ENCODE results near the gene SORBS2. TPM values are rescaled to one million over a fixed set of nuclear protein-coding genes. Genes with fewer than 3 reads are reported as not detected.

Gene SORBS2
- total RNA-seq, 1 experiment from 2014 or later = 9.7 TPM

GRCh38 chr4:185697488-185697887, 114.5 kb downstream of the SORBS2 start:
- Histone ChIP-seq H2AFZ (ENCODE audit: low read length) (no peak overlapping the region), H3K27me3 (ENCODE audit: insufficient read depth, low read length) (no peaks in the 10 kb centered on the region)

More at GRCh38 chr4:185697488-185697887, 114.5 kb downstream of the SORBS2 start:
- H3K27ac ChIP-seq (ENCODE audit: insufficient read length, low read depth, low read length) = no peak overlapping the region
- H2BK15ac ChIP-seq (ENCODE audit: low read depth, low read length) = no peak overlapping the region
- H4K5ac ChIP-seq (ENCODE audit: insufficient read length, low read depth, low read length) = no peak overlapping the region
- no peak for DNase-seq
- H3K18ac ChIP-seq (ENCODE audit: insufficient read length, low read depth, low read length) = no peak overlapping the region
- Mint-ChIP-seq H3K27me3 (ENCODE audit: low read depth) (no peaks in the 10 kb centered on the region), H3K9me3 (no peaks in the 10 kb centered on the region), H3K4me3 (no peak overlapping the region), H3K36me3 (ENCODE audit: insufficient read depth in 1 of 3, low read depth in 3 of 3) (no peaks in the 10 kb centered on the region; a peak in 2 of 7 replicates), H3K4me1 (peaks cover 28 to 39% of the 10 kb centered on the region in 2 experiments), H3K27ac (peak overlapping the region in 1 of 3 experiments; percentile 84; a peak in 2 of 7 replicates)
- no peak overlapping the region for H2BK12ac ChIP-seq (ENCODE audit: insufficient read length, low read depth, low read length)
- TF ChIP-seq CTCF (conservative IDR thresholded peaks at IDR 0.05) = no peak
- H3K4me1 ChIP-seq (ENCODE audit: insufficient read depth, low read length) = peaks cover 2% of the 10 kb centered on the region; the same call in 1 of the 2 replicates
- no peak overlapping the region for H3K14ac ChIP-seq (ENCODE audit: insufficient read depth, low read length)
- no peak overlapping the region for H3T11ph ChIP-seq (ENCODE audit: low read length)
- no peak overlapping the region for H4K8ac ChIP-seq (replicated peaks; ENCODE audit: insufficient read length, low read depth, low read length)
- H3K56ac ChIP-seq (ENCODE audit: insufficient read length, low read depth, low read length) = no peak overlapping the region
- no peak overlapping the region for H3K4ac ChIP-seq (ENCODE audit: low read depth, low read length)
- no peak overlapping the region for H4K91ac ChIP-seq (ENCODE audit: insufficient read length, low read depth, low read length)
- no peaks in the 10 kb centered on the region for H3K23me2 ChIP-seq (ENCODE audit: insufficient read length, low read depth, low read length, poor library complexity, severe bottlenecking)
- H4K20me1 ChIP-seq (ENCODE audit: control insufficient read depth, insufficient read depth, insufficient read length) = no peaks in the 10 kb centered on the region
- H2BK20ac ChIP-seq (ENCODE audit: low read depth, low read length, poor library complexity, severe bottlenecking) = no peak overlapping the region
- no peak overlapping the region for H2BK5ac ChIP-seq (ENCODE audit: insufficient read length, low read length)
- H3K79me1 ChIP-seq (ENCODE audit: insufficient read depth, low read depth, low read length, poor library complexity, severe bottlenecking) = no peaks in the 10 kb centered on the region
- H3K79me2 ChIP-seq (ENCODE audit: insufficient read depth, low read length) = no peaks in the 10 kb centered on the region
- no CpG with 5 or more reads among the region's 3 CpGs for WGBS (ENCODE audit: extremely low coverage, insufficient read length, low lambda C conversion rate)
- no peak overlapping the region for H3K9ac ChIP-seq (ENCODE audit: extremely low read depth, insufficient read length, low read length)
- no peak overlapping the region for H2BK120ac ChIP-seq (ENCODE audit: low read depth, low read length, poor library complexity, severe bottlenecking)
- no peak overlapping the region for H2AK5ac ChIP-seq (ENCODE audit: insufficient read length, low read length)
- no peaks in the 10 kb centered on the region for H3K9me3 ChIP-seq (ENCODE audit: control insufficient read depth, low read depth, low read length)
- no peak overlapping the region for H3K23ac ChIP-seq (ENCODE audit: insufficient read length, low read depth, low read length)
- no peak overlapping the region for H3K4me2 ChIP-seq (ENCODE audit: insufficient read depth, insufficient read length, low read length)
